ENCODE results near the gene UNC13A. TPM values are rescaled to one million over a fixed set of nuclear protein-coding genes. Genes with fewer than 3 reads are reported as not detected.

UNC13A gene
- total and polyA plus RNA-seq, 2 of the 8 experiments (the other 6 are each of a cell fraction or from before 2014, with no cell fraction given): 13.1 to 47.6 TPM

- Histone ChIP-seq H2BK120ac (replicated peaks; ENCODE audit: low read depth, low read length) (no peak overlapping the region), H2BK20ac (ENCODE audit: low read length) (no peak overlapping the region), H3K4me2 (ENCODE audit: insufficient read depth in 1 of 2, low read depth in 2 of 2, low read length in 2 of 2) (0 out of 4 replicates have a peak overlapping the region, but pooled peaks of 1 of the 2 experiments have one; percentile 5), H2BK15ac (ENCODE audit: low read length) (no peak overlapping the region), H3K9ac (replicated peaks in 1 of 4; ENCODE audit: extremely low read depth in 1 of 4, low read depth in 3 of 4, low read length in 3 of 4) (no peak overlapping the region), H3K18ac (ENCODE audit: extremely low read depth, low read length) (no peak overlapping the region), H4K20me1 (replicated peaks in 1 of 2; ENCODE audit: control insufficient read depth in 1 of 2, insufficient read depth in 2 of 2, low read length in 2 of 2) (peaks cover 3% of the 10 kb centered on the region in 2 experiments), H3K4ac (replicated peaks; ENCODE audit: insufficient read length, low read depth, low read length) (no peak overlapping the region), H3K79me1 (ENCODE audit: low read depth, low read length) (no peaks in the 10 kb centered on the region; the same call in 1 of the 2 replicates), H3K9me3 (ENCODE audit: insufficient read depth in 2 of 2, low read depth in 1 of 2, low read length in 1 of 2) (no peaks in the 10 kb centered on the region), H4K91ac (replicated peaks; ENCODE audit: insufficient read length, low read length) (no peak overlapping the region), H2BK5ac (ENCODE audit: low read depth, low read length) (peak overlapping the region; percentile 52; the same call in 1 of the 2 replicates), H3K36me3 (ENCODE audit: control insufficient read depth in 2 of 4, insufficient read depth in 4 of 4, low read length in 3 of 4) (peaks cover 0 to 6% (median 0%) of the 10 kb centered on the region in 4 experiments; a peak in 1 of 8 replicates), H3K4me3 (ENCODE audit: extremely low read depth in 1 of 4, insufficient read depth in 2 of 4, low read depth in 3 of 4, low read length in 4 of 4) (0 out of 8 replicates have a peak overlapping the region, but pooled peaks of 1 of the 4 experiments have one; percentile 2), H4K8ac (ENCODE audit: extremely low read depth, insufficient read depth, low read length) (peak overlapping the region; percentile 65; the same call in 1 of the 2 replicates), H2AFZ (ENCODE audit: low read length) (no peak overlapping the region), H3K79me2 (ENCODE audit: control insufficient read depth in 1 of 2, insufficient read depth in 2 of 2, low read length in 2 of 2) (no peaks in the 10 kb centered on the region), H3K23me2 (ENCODE audit: low read depth, low read length) (no peaks in the 10 kb centered on the region), H4K5ac (ENCODE audit: insufficient read length, low read depth, low read length) (no peak overlapping the region), H3K56ac (replicated peaks; ENCODE audit: insufficient read length, low read depth, low read length) (no peak overlapping the region), H3K14ac (ENCODE audit: insufficient read length) (no peak overlapping the region), H2BK12ac (ENCODE audit: low read depth, low read length) (no peak overlapping the region), H3K27me3 (replicated peaks in 1 of 4; ENCODE audit: control insufficient read depth in 3 of 4, extremely low read depth in 1 of 4, insufficient read depth in 3 of 4, low read length in 3 of 4) (no peaks in the 10 kb centered on the region), H2AK5ac (ENCODE audit: low read depth, low read length) (no peak overlapping the region), H3K23ac (ENCODE audit: insufficient read length) (no peak overlapping the region), H3K27ac (ENCODE audit: low read depth, low read length) (no peak overlapping the region), H3K4me1 (replicated peaks in 1 of 4; ENCODE audit: control insufficient read depth in 3 of 4, insufficient read depth in 4 of 4, low read length in 3 of 4) (no peaks in the 10 kb centered on the region)
- CTCF ChIA-PET (ENCODE audit: partially characterized antibody): interaction anchor here (0.8 to 2.3 kb wide), 4 partner anchors 9 to 150 kb away, joined by 3 to 7 read pairs (median 3); no protein-coding TSS in a partner anchor
- WGBS, 2 experiments (ENCODE audit: extremely low coverage in 1 of 2, insufficient coverage in 1 of 2, insufficient read length in 1 of 2, insufficient replicate concordance in 2 of 2, low coverage in 1 of 2, low lambda C conversion rate in 2 of 2, missing lambda C conversion rate in 1 of 2): 75% methylated on average over 10 of the region's 27 CpGs; no CpG with 5 or more reads in 1 of the 2 experiments
- POLR2A ChIA-PET (ENCODE audit: partially characterized antibody): interaction anchor here (2.0 kb wide), 1 partner anchor 10 kb away, joined by 7 read pairs; no protein-coding TSS in a partner anchor
- DNase-seq (ENCODE audit: low read depth in 1 of 2, low spot score in 2 of 2) (no peak), FAIRE-seq (no peak)
- TF ChIP-seq RBBP5 (IDR thresholded peaks at IDR 0.05; ENCODE audit: borderline replicate concordance, low read depth, low read length): no peak
- 0 out of 2 replicates have a peak, but pooled peaks have one; percentile 46 for TF ChIP-seq KDM1A (IDR thresholded peaks at IDR 0.05; ENCODE audit: borderline replicate concordance, low read length)
Measured at GRCh38 chr19:17615889-17616685, 72.1 kb downstream of the UNC13A start.
